H9 (cell line): ENCODE data around the gene OOSP4A. TPM values are rescaled to one million over a fixed set of nuclear protein-coding genes. Genes with fewer than 3 reads are reported as not detected.

Experiments
- DNase-seq: peaks from one replicate; pipeline ENCODE4 v3.0.0-alpha.2; 2017
- H2AFZ ChIP-seq: one replicate; pipeline ENCODE4 v1.6.1; 2013; ENCODE audit warnings: mild to moderate bottlenecking, low read length, control low read depth, moderate library complexity
- H2AK5ac ChIP-seq: 2 replicates; pipeline ENCODE4 v1.6.1; 2013; ENCODE audit warnings: low read length, control low read depth, mixed read lengths; ENCODE audit not compliant: insufficient read length
- H2BK120ac ChIP-seq: one replicate; pipeline ENCODE4 v1.6.1; 2013; ENCODE audit warnings: low read depth, mild to moderate bottlenecking, low read length, control low read depth, inconsistent platforms; ENCODE audit not compliant: poor library complexity, severe bottlenecking
- H2BK12ac ChIP-seq: 2 replicates; pipeline ENCODE4 v1.6.1; 2013; ENCODE audit warnings: low read length, control low read depth, mixed read lengths, low read depth; ENCODE audit not compliant: insufficient read length
- H2BK15ac ChIP-seq: 2 replicates; pipeline ENCODE4 v1.6.1; 2013; ENCODE audit warnings: low read depth, low read length, control low read depth
- H2BK20ac ChIP-seq: one replicate; pipeline ENCODE4 v1.6.1; 2013; ENCODE audit warnings: low read depth, mild to moderate bottlenecking, low read length, control low read depth, inconsistent platforms; ENCODE audit not compliant: poor library complexity, severe bottlenecking
- H2BK5ac ChIP-seq: 2 replicates; pipeline ENCODE4 v1.6.1; 2013; ENCODE audit warnings: low read length, control low read depth, mixed read lengths; ENCODE audit not compliant: insufficient read length
- H3K14ac ChIP-seq: 2 replicates; pipeline ENCODE4 v1.6.1; 2013; ENCODE audit warnings: low read length, control low read depth; ENCODE audit not compliant: insufficient read depth
- H3K18ac ChIP-seq: 2 replicates; pipeline ENCODE4 v1.6.1; 2013; ENCODE audit warnings: low read depth, mild to moderate bottlenecking, mixed read lengths, low read length, control low read depth; ENCODE audit not compliant: insufficient read length
- H3K23ac ChIP-seq: 2 replicates; pipeline ENCODE4 v1.6.1; 2013; ENCODE audit warnings: low read length, control low read depth, mixed read lengths, low read depth; ENCODE audit not compliant: insufficient read length
- H3K23me2 ChIP-seq: 2 replicates; pipeline ENCODE4 v1.6.1; 2013; ENCODE audit warnings: low read depth, mild to moderate bottlenecking, mixed read lengths, low read length, control low read depth; ENCODE audit not compliant: insufficient read length, poor library complexity, severe bottlenecking
- H3K27ac ChIP-seq: 2 replicates; pipeline ENCODE4 v1.5.1; 2013; ENCODE audit warnings: low read length, control low read depth, mixed read lengths, low read depth; ENCODE audit not compliant: insufficient read length
- H3K27me3 ChIP-seq: 2 replicates; pipeline ENCODE4 v1.6.1; 2013; ENCODE audit warnings: low read length, control low read depth, inconsistent platforms; ENCODE audit not compliant: insufficient read depth
- H3K4ac ChIP-seq: 2 replicates; pipeline ENCODE4 v1.6.1; 2013; ENCODE audit warnings: low read depth, mild to moderate bottlenecking, control low read depth, inconsistent platforms, low read length, moderate library complexity
- H3K4me1 ChIP-seq: 2 replicates; pipeline ENCODE4 v1.6.1; 2013; ENCODE audit warnings: low read length, control low read depth, inconsistent platforms; ENCODE audit not compliant: insufficient read depth
- H3K4me2 ChIP-seq: 2 replicates; pipeline ENCODE4 v1.6.1; 2013; ENCODE audit warnings: low read length, control low read depth, mixed read lengths; ENCODE audit not compliant: insufficient read length, insufficient read depth
- H3K56ac ChIP-seq: 2 replicates; pipeline ENCODE4 v1.6.1; 2013; ENCODE audit warnings: low read depth, mild to moderate bottlenecking, mixed read lengths, low read length, control low read depth; ENCODE audit not compliant: insufficient read length
- H3K79me1 ChIP-seq: 2 replicates; pipeline ENCODE4 v1.6.1; 2013; ENCODE audit warnings: low read depth, mild to moderate bottlenecking, moderate library complexity, low read length, control low read depth, inconsistent platforms; ENCODE audit not compliant: insufficient read depth, poor library complexity, severe bottlenecking
- H3K79me2 ChIP-seq: 2 replicates; pipeline ENCODE4 v1.6.1; 2013; ENCODE audit warnings: low read length, control low read depth, inconsistent platforms; ENCODE audit not compliant: insufficient read depth
- H3K9ac ChIP-seq: 2 replicates; pipeline ENCODE4 v1.6.1; 2013; ENCODE audit warnings: low read length, control low read depth, mixed read lengths; ENCODE audit not compliant: insufficient read length; ENCODE audit errors: extremely low read depth
- H3K9me3 ChIP-seq: one replicate; pipeline ENCODE4 v1.6.1; 2013; ENCODE audit warnings: low read depth, low read length, inconsistent platforms; ENCODE audit not compliant: control insufficient read depth
- H3T11ph ChIP-seq: one replicate; pipeline ENCODE4 v1.6.1; 2013; ENCODE audit warnings: mild to moderate bottlenecking, low read length, control low read depth, inconsistent platforms
- H4K20me1 ChIP-seq: one replicate; pipeline ENCODE4 v1.6.1; 2013; ENCODE audit not compliant: control insufficient read depth, insufficient read length, insufficient read depth
- H4K5ac ChIP-seq: 2 replicates; pipeline ENCODE4 v1.6.1; 2013; ENCODE audit warnings: low read depth, mild to moderate bottlenecking, mixed read lengths, low read length, control low read depth; ENCODE audit not compliant: insufficient read length
- H4K8ac ChIP-seq: replicated peaks from 2 replicates; pipeline ENCODE4 v1.6.1; 2013; ENCODE audit warnings: low read length, control low read depth, mixed read lengths, low read depth; ENCODE audit not compliant: insufficient read length
- H4K91ac ChIP-seq: 2 replicates; pipeline ENCODE4 v1.6.1; 2013; ENCODE audit warnings: low read depth, mild to moderate bottlenecking, moderate library complexity, mixed read lengths, low read length, control low read depth; ENCODE audit not compliant: insufficient read length
- H3K27ac Mint-ChIP-seq, 3 experiments: 2 replicates in 2 of 3; 3 replicates in 1 of 3; pipeline ENCODE4 v1.8.0; 2020 to 2021; ENCODE audit warnings: mixed read lengths in 3 of 3, mild to moderate bottlenecking in 1 of 3, moderate library complexity in 1 of 3
- H3K27me3 Mint-ChIP-seq: 2 replicates; pipeline ENCODE4 v1.8.0; 2021; ENCODE audit warnings: low read depth, mild to moderate bottlenecking, moderate library complexity, mixed read lengths
- H3K36me3 Mint-ChIP-seq, 3 experiments: 2 replicates in 2 of 3; 3 replicates in 1 of 3; pipeline ENCODE4 v1.8.0; 2020 to 2021; ENCODE audit warnings: low read depth in 3 of 3, mixed read lengths in 3 of 3; ENCODE audit not compliant: insufficient read depth in 1 of 3
- H3K4me1 Mint-ChIP-seq, 2 experiments: 2 replicates each; pipeline ENCODE4 v1.8.0; 2020; ENCODE audit warnings: mixed read lengths in 2 of 2
- H3K4me3 Mint-ChIP-seq, 2 experiments: 2 replicates in 1 of 2; 3 replicates in 1 of 2; pipeline ENCODE4 v1.8.0; 2020 to 2021; ENCODE audit warnings: mild to moderate bottlenecking in 2 of 2, mixed read lengths in 2 of 2, moderate library complexity in 1 of 2
- H3K9me3 Mint-ChIP-seq, 2 experiments: 2 replicates in 1 of 2; 3 replicates in 1 of 2; pipeline ENCODE4 v1.8.0; 2020; ENCODE audit warnings: mild to moderate bottlenecking in 2 of 2, mixed read lengths in 2 of 2, moderate library complexity in 1 of 2
- CTCF ChIP-seq: fragments of 200-600 bp; sonication (generic); conservative IDR thresholded peaks from 3 replicates; pipeline ENCODE4 v1.8.0; 2021; ENCODE audit warnings: antibody characterized with exemption, mild to moderate bottlenecking
- WGBS: extraction: QIAGEN DNeasy Blood & Tissue Kit; methylation state at CpG from one replicate; pipeline ENCODE4 v1.1.7; 2013; ENCODE audit warnings: missing lambda C conversion rate, low lambda C conversion rate, mixed read lengths; ENCODE audit not compliant: insufficient read length; ENCODE audit errors: extremely low coverage; 5-methylcytosine and 5-hydroxymethylcytosine counted together
- total RNA-seq: library from RNA; stranded (reverse); gene quantifications from 2 replicates; pipeline ENCODE4 v1.2.1, GENCODE V29; 2021

The OOSP4A gene
- total RNA-seq, 1 experiment from 2014 or later: not detected

GRCh38 chr11:59918987-59919589 lies 44.7 kb upstream of the OOSP4A start:
- no peaks in the 10 kb centered on the region for H3K4me1 ChIP-seq
- no peak overlapping the region for H3K4me2 ChIP-seq
- no peak overlapping the region for H3K56ac ChIP-seq
- H3K4me1 Mint-ChIP-seq: no peaks in the 10 kb centered on the region
- no peak overlapping the region for H4K5ac ChIP-seq
- H3K23me2 ChIP-seq: no peaks in the 10 kb centered on the region
- TF ChIP-seq CTCF: peak; percentile 82
- H3K9ac ChIP-seq: no peak overlapping the region
- peaks cover 16 to 31% (median 21%) of the 10 kb centered on the region in 3 experiments for H3K36me3 Mint-ChIP-seq
- H3K79me2 ChIP-seq: no peaks in the 10 kb centered on the region
- no peak overlapping the region for H3K4ac ChIP-seq
- no peak overlapping the region for H2BK5ac ChIP-seq
- peaks cover 23% of the 10 kb centered on the region for H3K9me3 ChIP-seq
- no peak overlapping the region for H3K23ac ChIP-seq
- no peak overlapping the region for H3K18ac ChIP-seq
- H3T11ph ChIP-seq: no peak overlapping the region
- no peak overlapping the region for H4K8ac ChIP-seq
- no peak overlapping the region for H3K4me3 Mint-ChIP-seq
- H2BK15ac ChIP-seq: no peak overlapping the region
- H2AK5ac ChIP-seq: no peak overlapping the region
- no CpG with 5 or more reads among the region's 3 CpGs for WGBS
- H4K91ac ChIP-seq: no peak overlapping the region
- H3K79me1 ChIP-seq: no peaks in the 10 kb centered on the region
- no peak overlapping the region for H3K27ac ChIP-seq
- peaks cover 2% of the 10 kb centered on the region; the same call in 1 of the 2 replicates for H3K27me3 Mint-ChIP-seq
- no peak overlapping the region for H2BK120ac ChIP-seq
- no peak overlapping the region for H2AFZ ChIP-seq
- DNase-seq: no peak
- H2BK20ac ChIP-seq: no peak overlapping the region
- H3K9me3 Mint-ChIP-seq: peaks cover 31 to 35% of the 10 kb centered on the region in 2 experiments
- no peak overlapping the region for H3K14ac ChIP-seq
- no peak overlapping the region for H3K27ac Mint-ChIP-seq
- no peak overlapping the region for H2BK12ac ChIP-seq
- H4K20me1 ChIP-seq: no peaks in the 10 kb centered on the region
- H3K27me3 ChIP-seq: no peaks in the 10 kb centered on the region
